OCI-LY3 (cell line): ENCODE measurements around the gene TULP1.

Experiments used
- H2AFZ ChIP-seq: fragments of 200-600, 300-600 bp; shearing (Covaris generic); 2 replicates; pipeline ENCODE4 v1.6.0; 2014; ENCODE audit warnings: antibody characterized with exemption, low read depth, low read length
- H3K27ac ChIP-seq: fragments of 200-600, 300-600 bp; sonication (generic); 2 replicates; pipeline ENCODE4 v1.5.1; 2014; ENCODE audit warnings: mild to moderate bottlenecking, low read length, moderate library complexity, mixed read lengths
- H3K27me3 ChIP-seq: fragments of 200-600, 300-600 bp; sonication (generic); 2 replicates; pipeline ENCODE4 v1.6.1; 2014; ENCODE audit warnings: low read depth, low read length, mixed read lengths
- H3K36me3 ChIP-seq: fragments of 200-600, 300-600 bp; sonication (generic); replicated peaks from 2 replicates; pipeline ENCODE3; 2014; ENCODE audit warnings: low read depth, low read length, mixed read lengths
- H3K4me1 ChIP-seq: fragments of 300-600, 200-600 bp; sonication (generic); 2 replicates; pipeline ENCODE4 v1.6.1; 2014; ENCODE audit warnings: low read length, mixed read lengths
- H3K4me2 ChIP-seq: fragments of 200-600, 300-600 bp; sonication (generic); 2 replicates; pipeline ENCODE4 v1.6.1; 2014; ENCODE audit warnings: low read length, mixed read lengths
- H3K4me3 ChIP-seq: fragments of 300-600, 200-600 bp; sonication (generic); 2 replicates; pipeline ENCODE4 v1.5.1; 2014; ENCODE audit warnings: antibody characterized with exemption, mild to moderate bottlenecking, low read length, moderate library complexity
- H3K79me2 ChIP-seq: fragments of 300-600, 200-600 bp; shearing (Covaris generic); 2 replicates; pipeline ENCODE4 v1.6.1; 2014; ENCODE audit warnings: mild to moderate bottlenecking, low read length, mixed read lengths
- H3K9ac ChIP-seq: fragments of 300-600, 200-600 bp; shearing (Covaris generic); 2 replicates; pipeline ENCODE4 v1.6.0; 2014; ENCODE audit warnings: mild to moderate bottlenecking, low read length, moderate library complexity
- H3K9me3 ChIP-seq: fragments of 200-600, 300-600 bp; shearing (Covaris generic); 2 replicates; pipeline ENCODE4 v1.6.1; 2014; ENCODE audit warnings: low read length, mixed read lengths; ENCODE audit not compliant: insufficient read depth
- H4K20me1 ChIP-seq: fragments of 200-600, 300-600 bp; sonication (generic); 2 replicates; pipeline ENCODE4 v1.6.1; 2016; ENCODE audit warnings: low read length, mixed read lengths; ENCODE audit not compliant: insufficient read depth
- EZH2phosphoT487 ChIP-seq: fragments of 200-600 bp; shearing (Covaris generic); IDR thresholded peaks from 2 replicates; pipeline ENCODE4 v1.6.1; 2018; ENCODE audit warnings: antibody characterized with exemption, mixed run types, low read depth
- TF ChIP-seq, protein P1 (sequence below): fragments of 200-600, 300-600 bp; sonication (generic); IDR thresholded peaks from 2 replicates; pipeline ENCODE4 v1.5.1; 2014; ENCODE audit warnings: antibody characterized with exemption, low read length, low read depth

The TULP1 gene

DNA sequence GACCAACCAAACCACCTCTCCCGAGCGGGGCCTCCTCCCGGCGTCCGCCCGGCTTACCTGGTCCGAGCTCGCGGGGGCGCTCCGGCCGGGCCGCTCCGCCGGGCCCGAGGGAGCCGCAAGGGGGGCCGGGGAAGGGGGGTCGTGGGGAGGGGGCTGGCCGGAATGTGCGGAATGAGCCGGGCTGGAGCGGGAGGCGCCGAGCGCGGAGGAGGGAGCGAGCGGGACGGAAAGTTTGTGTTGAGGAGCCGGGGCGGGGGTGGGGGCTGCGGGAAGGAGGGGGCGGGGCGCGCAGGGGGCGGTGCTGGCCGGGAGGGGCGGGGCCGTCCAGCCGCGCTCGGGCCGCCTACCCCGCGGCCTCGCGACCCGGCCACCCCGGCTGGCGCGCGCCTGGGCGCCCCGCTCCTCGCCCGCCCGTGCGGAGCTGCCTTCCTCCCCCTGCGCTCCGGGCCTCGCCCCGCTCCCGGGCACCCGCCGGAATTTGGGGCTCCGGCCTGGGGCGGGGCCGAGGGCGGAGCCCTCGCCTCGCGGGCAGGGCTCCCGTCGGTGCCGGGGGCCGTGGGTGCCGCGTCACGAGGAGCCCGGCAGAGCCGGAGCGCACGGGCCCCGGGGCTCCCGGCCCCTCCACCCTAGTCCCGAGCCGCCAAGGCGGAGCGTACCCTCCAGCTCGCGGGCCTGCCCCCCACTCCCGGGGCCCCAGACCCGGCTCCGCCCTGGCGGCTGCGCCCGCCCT lies 15.7 kb downstream of the TULP1 start, which contains the start of gene TEAD3:
Gene TEAD3 (minus strand): TSS at position 239 of the 730 bp plus-strand sequence.
- no peak within 1 kb of the TSS for H3K27ac ChIP-seq
- H3K9ac ChIP-seq: no peak within 1 kb of the TSS
- H3K4me1 ChIP-seq: peaks cover 6% of the 10 kb centered on the region
- H2AFZ ChIP-seq: no peak within 1 kb of the TSS
- no peaks in the 10 kb centered on the region for H3K79me2 ChIP-seq
- H3K36me3 ChIP-seq: no peaks in the 10 kb centered on the region
- TF ChIP-seq, protein P1, sequence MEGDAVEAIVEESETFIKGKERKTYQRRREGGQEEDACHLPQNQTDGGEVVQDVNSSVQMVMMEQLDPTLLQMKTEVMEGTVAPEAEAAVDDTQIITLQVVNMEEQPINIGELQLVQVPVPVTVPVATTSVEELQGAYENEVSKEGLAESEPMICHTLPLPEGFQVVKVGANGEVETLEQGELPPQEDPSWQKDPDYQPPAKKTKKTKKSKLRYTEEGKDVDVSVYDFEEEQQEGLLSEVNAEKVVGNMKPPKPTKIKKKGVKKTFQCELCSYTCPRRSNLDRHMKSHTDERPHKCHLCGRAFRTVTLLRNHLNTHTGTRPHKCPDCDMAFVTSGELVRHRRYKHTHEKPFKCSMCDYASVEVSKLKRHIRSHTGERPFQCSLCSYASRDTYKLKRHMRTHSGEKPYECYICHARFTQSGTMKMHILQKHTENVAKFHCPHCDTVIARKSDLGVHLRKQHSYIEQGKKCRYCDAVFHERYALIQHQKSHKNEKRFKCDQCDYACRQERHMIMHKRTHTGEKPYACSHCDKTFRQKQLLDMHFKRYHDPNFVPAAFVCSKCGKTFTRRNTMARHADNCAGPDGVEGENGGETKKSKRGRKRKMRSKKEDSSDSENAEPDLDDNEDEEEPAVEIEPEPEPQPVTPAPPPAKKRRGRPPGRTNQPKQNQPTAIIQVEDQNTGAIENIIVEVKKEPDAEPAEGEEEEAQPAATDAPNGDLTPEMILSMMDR: no peak
- TF ChIP-seq EZH2phosphoT487: no peak
- no peaks in the 10 kb centered on the region for H4K20me1 ChIP-seq
- H3K4me3 ChIP-seq: peak within 1 kb of the TSS; percentile 42; the same call in 1 of the 2 replicates
- no peaks in the 10 kb centered on the region for H3K9me3 ChIP-seq
- H3K4me2 ChIP-seq: no peak within 1 kb of the TSS; the same call in 1 of the 2 replicates
- H3K27me3 ChIP-seq: peaks cover 8% of the 10 kb centered on the region; the same call in 1 of the 2 replicates

GRCh38 chr6:35496036-35496840 lies 16.5 kb downstream of the TULP1 start:
- peaks cover 11% of the 10 kb centered on the region; the same call in 1 of the 2 replicates for H3K27me3 ChIP-seq
- peaks cover 6% of the 10 kb centered on the region for H3K4me1 ChIP-seq
- H3K27ac ChIP-seq: no peak overlapping the region
- no peaks in the 10 kb centered on the region for H3K79me2 ChIP-seq
- H2AFZ ChIP-seq: no peak overlapping the region
- no peak for TF ChIP-seq EZH2phosphoT487
- TF ChIP-seq, protein P1: no peak
- no peaks in the 10 kb centered on the region for H3K9me3 ChIP-seq
- no peak overlapping the region for H3K4me3 ChIP-seq
- no peak overlapping the region for H3K9ac ChIP-seq
- H4K20me1 ChIP-seq: no peaks in the 10 kb centered on the region
- no peaks in the 10 kb centered on the region for H3K36me3 ChIP-seq
- H3K4me2 ChIP-seq: no peak overlapping the region

DNA sequence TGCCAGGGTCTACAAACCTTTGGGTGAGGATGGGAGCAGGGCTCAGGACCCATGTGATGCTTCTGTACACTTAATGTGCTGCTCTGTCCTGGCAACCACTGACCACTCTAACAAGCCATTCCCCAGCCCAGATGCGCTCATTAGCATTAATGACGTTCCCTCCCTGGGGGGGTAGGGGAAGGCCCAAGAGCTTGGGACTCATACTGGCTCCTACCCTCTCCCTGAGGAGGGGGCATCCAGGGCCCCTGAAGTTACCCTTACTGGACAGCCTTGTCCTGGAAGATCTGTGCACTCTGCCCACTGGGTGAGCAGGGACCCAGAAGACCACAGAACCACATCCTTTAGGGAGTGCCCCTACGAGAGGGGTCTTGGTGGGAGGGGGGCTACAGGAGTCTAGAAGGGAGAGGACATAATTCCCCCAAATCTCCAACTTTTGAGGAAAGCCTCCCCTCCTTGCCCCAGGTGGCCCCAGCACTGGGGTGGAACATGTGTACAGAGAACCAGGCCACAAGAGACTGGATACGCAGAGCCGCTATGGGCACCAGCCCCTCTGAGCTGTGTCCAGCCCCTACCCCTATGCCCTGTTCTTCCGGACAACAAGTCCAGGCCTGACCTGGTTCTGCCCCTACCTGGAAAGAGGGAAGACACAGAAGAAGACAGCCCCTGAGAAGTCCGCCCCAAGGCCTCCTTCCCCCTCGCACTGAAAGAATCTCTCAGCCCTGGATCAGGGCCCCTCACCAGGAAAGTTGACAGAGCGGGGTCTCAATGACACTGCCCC lies 17.2 kb downstream of the TULP1 start:
- H4K20me1 ChIP-seq: no peaks in the 10 kb centered on the region
- no peak overlapping the region for H3K9ac ChIP-seq
- no peaks in the 10 kb centered on the region for H3K36me3 ChIP-seq
- TF ChIP-seq EZH2phosphoT487: no peak
- TF ChIP-seq, protein P1: no peak
- H3K4me3 ChIP-seq: no peak overlapping the region
- H3K4me1 ChIP-seq: peaks cover 7% of the 10 kb centered on the region
- no peak overlapping the region for H2AFZ ChIP-seq
- H3K9me3 ChIP-seq: no peaks in the 10 kb centered on the region
- no peak overlapping the region for H3K4me2 ChIP-seq
- peaks cover 17% of the 10 kb centered on the region; the same call in 1 of the 2 replicates for H3K27me3 ChIP-seq
- H3K27ac ChIP-seq: no peak overlapping the region
- no peaks in the 10 kb centered on the region for H3K79me2 ChIP-seq
